HT-29 (cell line): ENCODE data around the gene FAT1. TPM values are rescaled to one million over a fixed set of nuclear protein-coding genes. Genes with fewer than 3 reads are reported as not detected.

Experiments
- DNase-seq: peaks from one replicate; pipeline ENCODE4 v3.0.0-alpha.2; 2015; ENCODE audit warnings: low spot score
- total RNA-seq: library from RNA; depleted of rRNA; stranded (reverse); fragments of >200 nt; shearing (Covaris generic); gene quantifications from 2 replicates; pipeline ENCODE4 v1.2.3, GENCODE V29; 2014

The FAT1 gene
- total RNA-seq, 1 experiment from 2014 or later: 379 TPM

DNA sequence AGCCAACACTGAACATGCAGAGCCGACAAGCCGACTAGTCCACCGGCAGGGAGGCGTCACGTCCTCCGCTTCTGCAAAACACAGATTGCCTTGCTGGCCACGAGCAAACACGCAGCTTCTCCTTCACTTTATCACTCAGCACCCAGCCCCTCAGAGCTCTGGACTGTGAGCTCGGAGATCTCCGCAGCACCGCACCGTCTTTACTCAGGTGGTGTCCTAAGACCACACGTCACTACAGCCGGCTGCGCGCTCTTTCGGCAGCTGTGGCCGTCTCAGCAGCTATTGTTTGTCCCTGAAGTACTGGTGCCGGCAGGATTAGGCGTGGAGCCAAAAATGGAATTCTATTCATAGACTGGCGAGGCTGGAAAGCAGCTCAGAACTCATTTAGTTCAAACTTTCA lies 72.0 kb downstream of the FAT1 start:
- no peak for DNase-seq

GRCh38 chr4:186651181-186651603 lies 72.5 kb downstream of the FAT1 start:
- no peak for DNase-seq

DNA sequence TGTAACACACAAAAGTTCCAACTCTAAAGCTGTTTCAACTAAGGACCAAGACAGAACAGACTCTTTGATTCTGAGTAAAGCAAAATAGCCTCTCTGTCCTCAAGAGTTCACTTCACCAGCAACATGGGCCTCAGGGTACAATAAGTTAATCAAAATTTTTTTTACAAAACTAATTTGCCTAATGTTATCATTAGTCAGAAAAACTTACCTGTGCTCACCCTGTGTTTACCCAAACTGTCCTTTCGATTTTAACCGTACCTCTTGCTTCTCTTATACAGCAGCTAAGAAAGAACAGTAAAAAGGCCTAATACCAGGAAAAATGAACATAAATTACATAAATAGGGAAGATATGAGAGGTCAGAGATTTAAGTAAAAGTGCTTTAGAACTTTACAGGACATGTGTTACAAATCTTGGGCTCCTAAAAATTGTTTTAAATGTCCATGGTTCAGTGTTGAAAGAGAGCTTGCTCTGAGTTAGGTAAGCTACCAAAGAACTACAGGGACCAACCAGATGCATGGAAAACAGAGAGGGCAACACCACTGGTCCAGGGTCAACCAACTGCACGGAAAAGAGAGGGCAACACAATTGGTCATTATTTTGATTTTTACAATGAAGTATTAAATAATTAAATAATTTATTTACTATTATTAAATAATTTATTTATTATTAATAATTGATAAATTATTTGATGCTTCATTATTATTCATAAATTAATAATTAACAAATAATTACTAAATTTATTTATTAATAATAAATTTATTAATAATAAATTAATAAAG lies 73.1 kb downstream of the FAT1 start:
- DNase-seq: no peak

DNA sequence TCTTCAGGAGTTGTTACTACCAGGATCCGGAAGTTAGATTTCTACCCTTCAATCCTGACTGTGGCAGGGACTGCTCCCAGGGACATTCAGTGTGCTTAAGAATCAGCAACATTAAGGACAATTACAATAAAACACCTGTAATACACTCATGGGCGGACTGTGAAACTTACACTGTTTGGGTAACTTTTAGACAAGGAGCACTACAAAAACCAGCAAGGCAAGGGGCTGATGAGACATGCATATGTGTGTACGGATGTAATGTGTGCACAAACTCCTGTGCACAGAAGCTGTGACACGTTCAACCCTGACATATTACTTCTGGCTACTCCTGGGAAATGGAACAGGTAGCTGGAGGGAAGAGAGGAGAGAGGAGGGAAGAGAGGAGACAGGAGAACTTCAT lies 75.8 kb downstream of the FAT1 start:
- DNase-seq: no peak

DNA sequence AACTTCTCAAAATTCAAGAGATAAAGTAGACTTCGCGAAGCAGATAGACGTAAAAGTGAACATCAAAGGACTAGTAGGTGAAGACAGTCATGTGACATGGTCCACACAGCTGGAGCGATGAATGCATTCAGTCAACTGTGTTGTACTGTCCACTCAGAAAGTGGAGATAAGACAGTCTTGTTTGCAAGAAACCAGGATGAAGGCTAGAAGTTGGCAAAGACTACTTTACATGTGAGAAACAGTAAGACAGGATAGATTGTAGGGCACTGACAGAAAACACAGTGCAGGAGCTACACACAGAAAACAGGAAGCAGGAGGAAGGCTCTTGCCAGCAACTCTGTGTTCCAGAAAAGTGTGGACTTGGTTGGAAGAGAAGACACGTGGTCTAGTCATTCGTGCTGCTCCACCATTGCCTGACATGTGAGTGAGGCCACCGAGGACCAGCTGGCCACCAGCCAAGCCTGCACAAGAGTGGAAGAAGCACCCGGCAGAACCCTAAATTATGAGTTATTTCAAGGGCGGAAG lies 78.9 kb downstream of the FAT1 start:
- peak; percentile 43 for DNase-seq

- DNase-seq: no peak
Measured at GRCh38 chr4:186644311-186644638, 79.4 kb downstream of the FAT1 start.

DNA sequence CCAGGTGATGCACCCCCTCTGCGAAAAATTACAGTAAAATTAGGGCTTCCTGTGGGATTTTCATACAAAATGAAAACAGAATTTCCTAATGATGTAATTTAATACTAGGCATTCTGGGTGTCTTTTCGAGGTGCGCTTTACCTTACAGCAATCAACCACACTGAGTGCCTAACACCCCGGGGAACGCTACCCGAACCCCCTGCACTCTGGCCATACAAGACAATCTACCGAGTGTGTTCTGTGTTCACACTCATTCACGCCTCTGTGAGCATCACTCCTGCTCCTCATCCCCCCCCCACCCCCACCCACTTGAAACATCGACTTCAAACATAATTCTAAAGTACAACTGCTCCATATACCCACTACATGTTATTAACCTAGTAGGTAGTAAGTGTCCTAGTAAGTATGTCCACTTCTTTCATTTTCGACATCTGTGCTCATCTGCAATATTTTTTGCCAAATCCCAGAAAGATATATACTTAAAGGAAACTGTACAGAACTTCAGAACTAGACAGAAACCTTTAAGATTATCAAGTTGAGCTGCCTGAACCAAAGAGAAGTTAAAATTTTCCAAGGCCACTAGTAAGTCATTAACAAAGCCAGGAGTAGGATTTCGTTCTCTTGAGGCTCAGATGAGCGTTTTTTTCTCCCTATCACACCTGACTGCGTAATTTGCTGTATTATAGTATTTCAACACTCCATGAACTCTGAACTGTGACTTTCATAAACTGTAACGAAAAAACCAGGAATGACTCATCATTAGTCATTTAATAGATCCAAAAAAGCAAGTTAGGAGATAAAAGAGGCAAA lies 80.0 kb downstream of the FAT1 start:
- peak; percentile 70 for DNase-seq

DNA sequence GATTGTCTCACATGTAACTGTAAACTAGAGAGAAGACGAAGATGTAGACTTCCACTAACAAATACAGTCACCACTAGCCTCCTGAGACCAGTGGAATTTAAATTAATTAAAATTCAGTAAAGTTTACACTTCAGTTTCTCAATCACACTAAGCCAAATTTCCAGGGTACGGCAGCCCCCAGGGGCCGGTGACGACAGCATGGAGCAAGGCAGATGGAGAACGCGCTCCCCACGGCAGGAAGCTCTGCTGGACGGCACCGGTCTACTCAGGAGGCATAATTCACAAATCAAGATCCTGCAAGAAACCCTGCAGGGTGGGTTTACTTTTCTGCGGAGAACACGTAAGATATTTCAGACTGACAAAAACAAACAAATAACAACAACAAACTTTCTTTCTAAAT lies 80.7 kb downstream of the FAT1 start:
- no peak for DNase-seq

DNA sequence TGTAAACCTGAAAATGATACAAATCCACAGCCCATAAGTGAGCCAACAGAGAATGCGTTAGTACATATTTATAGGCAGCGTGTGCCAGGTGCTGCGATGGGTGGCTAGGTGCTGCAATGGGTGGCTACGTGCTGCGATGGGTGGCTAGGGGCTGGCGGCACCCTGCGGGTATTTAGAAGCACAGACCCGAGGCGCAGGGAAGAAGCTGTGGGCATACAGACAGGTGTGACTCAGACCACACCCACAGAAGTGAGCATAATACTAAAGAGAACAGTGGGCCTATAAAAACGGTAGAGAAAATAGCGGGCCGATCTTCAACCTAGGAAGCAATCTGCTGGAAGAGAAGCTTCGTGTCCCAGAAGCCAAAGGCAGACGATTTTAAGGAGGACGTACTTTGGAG lies 81.1 kb downstream of the FAT1 start:
- no peak for DNase-seq

DNA sequence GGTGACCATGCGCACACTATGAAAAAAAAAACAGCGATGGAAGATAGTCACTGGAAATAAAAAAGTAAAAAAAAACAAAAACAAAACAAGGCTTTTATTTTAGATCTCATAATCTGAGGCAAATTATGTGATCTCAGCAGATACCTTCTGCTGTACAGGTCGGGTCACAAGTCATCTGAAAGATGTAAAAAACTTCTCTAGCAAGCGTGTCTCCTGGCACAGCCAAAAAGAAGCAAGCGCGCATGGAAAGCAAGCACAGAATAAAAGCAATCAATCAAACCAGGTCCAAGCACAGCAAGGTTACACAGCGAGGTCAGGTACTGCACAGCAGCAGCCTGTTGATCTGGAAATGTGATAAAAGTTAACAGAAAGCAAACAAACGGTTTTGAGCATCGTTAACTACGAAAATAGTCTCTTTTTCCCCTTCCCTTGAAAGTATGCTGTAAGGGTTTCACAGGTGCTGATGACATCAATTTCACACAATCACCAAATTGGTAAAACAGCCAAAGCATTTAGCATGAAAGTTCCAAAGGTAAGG lies 89.0 kb downstream of the FAT1 start:
- no peak for DNase-seq

DNA sequence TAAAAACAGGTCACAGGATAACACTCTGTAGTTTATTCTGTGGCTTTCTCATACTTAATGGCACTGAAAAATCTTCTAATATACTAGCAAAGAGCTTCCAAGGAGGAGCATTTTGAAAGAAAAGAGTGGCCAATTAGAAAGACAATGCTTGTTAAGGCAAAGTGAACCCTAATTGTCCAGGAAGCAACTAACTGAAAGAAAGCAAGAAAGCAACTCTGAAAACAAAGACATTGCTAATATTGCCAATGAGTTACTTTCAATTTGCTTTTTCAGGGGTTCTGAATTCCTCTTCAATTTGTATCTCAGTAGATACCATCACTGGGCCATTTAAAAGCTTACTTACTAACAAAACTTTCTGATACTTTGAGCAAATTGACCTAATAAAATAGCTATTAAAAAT lies 89.8 kb downstream of the FAT1 start:
- DNase-seq: no peak

DNA sequence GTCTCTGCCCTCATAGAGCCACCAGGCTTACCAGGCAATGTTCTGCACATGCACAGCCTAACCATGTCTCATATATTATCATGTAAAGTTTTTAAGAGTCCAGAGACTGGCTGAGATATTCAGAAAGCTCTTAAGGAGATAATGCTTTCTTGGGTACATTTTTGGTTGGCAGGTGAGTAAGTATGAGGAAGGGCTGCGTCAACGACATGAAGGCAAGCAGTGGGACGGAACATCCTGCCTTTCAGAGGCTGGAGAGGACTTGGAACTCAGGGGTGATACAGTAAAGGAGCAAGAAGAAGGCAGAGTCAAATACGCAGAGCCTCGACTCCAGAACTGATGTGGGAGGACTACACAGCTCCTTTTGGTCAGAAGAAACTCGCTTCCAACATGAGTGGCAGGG lies 93.5 kb downstream of the FAT1 start:
- DNase-seq: no peak

DNA sequence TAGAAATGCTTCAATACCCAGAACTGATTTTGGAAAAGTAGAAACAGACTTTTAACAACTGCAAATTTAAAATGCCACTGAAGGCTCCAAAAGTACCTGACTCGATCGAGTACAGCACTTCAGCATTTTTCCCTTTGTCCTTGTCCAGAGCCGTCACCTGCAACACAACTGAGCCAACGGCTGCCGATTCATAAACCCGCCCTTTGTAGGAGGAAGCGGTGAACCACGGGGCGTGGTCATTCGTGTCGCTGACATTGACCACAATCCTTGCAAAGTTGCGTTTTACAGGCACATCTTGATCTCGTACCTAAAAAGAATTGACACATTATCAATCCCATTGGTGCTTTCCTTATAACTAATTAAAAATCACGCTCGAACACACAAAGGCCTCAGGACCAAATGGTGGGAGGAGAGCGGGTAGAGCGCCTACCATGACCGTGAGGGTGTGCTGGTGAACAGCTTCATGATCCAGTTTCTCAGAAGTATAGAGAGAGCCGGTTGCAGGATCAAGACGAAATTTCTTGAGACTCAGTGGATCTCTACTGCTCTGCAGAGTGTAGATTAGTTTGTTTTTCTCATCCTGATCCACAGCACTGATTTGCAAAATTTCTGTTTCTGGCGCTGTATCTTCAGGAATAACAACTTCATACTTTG lies 95.5 kb downstream of the FAT1 start:
- peak; percentile 89 for DNase-seq

GRCh38 chr4:186627226-186627865 lies 96.3 kb downstream of the FAT1 start:
- DNase-seq: peak; percentile 78

DNA sequence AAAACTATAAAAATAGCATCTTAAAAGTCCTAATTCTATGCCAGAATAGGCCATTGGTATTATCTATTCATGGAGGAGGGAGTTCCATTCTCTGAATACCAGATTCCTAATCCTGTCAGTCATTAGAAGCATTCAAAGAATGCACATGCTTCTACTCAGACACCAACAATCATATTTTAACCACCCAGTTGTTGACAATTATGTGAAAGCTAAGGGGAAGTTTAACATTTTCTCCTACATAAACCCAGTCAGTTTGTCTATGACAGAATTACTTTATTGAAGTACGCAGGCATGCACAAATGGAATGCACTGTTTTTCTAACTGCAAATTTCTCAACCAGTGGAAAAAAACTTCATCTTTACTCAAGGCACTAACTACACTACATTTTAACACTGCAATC lies 98.7 kb downstream of the FAT1 start:
- no peak for DNase-seq

- DNase-seq: no peak
Measured at GRCh38 chr4:186623546-186623945, 100.1 kb downstream of the FAT1 start.

DNA sequence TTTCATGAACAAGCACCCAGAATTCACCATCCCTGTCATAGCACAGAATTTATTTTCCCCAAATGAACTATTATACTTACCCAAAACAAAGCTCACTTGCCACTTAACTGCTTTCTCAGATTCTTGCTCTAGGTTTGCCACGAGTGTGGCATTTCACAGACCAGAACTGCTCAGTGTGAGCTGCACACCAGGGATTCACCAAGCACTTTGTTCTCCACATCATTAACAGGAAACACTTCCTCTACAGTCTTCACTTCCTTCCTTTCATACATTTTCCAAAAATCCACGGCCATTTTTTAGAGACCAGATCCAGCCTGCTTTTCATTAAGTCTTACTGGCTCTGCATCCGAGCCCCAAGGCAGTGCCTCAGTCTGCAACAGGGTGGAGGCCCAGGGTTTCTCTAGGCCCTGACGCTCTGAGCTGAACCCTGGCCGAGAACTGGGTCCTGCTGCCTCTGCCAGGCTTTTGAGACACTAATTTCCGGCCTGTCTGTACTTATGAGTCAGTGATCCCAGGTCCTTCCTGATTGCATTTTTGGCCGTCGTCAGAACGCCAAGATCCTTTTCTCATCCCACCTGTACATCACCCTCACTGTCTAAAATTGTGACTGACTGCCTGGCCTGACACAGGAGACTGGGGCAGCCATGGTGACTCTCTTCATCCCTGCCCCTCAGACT lies 100.7 kb downstream of the FAT1 start:
- DNase-seq: no peak

- no peak for DNase-seq
Measured at GRCh38 chr4:186621959-186622553, 101.6 kb downstream of the FAT1 start.

DNA sequence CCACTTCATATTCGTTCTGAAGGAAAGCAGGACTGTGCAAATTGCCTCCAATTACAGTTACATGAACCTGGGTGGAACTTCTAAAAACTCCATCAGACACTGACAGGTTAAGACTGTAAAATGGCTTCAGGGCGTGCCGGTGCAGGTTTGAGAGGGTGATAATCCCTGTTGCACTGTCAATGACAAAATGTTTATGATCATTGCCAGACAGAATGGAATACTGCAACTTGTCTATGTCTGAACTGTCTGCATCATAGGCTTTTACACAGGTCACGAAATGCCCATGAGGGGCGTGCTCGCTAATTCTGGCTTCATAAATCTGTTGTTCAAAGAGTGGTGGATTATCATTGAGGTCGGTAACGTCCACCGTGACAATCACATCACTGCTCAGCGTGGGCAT lies 104.6 kb downstream of the FAT1 start:
- DNase-seq: no peak

GRCh38 chr4:186617921-186618320 lies 105.7 kb downstream of the FAT1 start:
- DNase-seq: no peak

DNA sequence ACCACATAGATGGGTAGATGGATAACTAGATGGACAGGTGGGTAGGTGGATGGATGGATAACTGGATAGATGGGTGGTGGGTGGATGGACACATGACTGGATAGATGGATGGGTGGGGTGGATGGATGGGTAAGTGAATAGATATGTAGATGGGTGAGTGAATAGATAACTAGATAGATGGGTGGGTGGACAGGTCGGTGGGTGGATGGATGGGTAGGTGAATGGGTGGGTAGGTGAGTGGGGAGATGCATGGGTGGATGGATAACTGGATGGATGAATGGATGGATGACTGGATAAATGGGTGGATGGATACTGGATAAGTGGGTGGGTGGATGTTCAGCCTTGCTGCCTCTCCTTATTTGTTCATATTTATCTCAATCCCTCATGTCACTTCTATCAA lies 116.2 kb downstream of the FAT1 start:
- no peak for DNase-seq
